HG03175 (cell line): ENCODE measurements around the gene RAD51B.
"Not testable (repeated sequence)": the region's sequence is repeated elsewhere in the genome, so short reads cannot be mapped to it uniquely, and the experiment has no call there.

ENCODE experiments used
- ATAC-seq: cut with Tn5 transposase; IDR thresholded peaks from one replicate; pipeline ENCODE4 v1.9.1; 2021; ENCODE audit warnings: mild to moderate bottlenecking, moderate library complexity; ENCODE audit not compliant: unreplicated experiment

Gene RAD51B

DNA sequence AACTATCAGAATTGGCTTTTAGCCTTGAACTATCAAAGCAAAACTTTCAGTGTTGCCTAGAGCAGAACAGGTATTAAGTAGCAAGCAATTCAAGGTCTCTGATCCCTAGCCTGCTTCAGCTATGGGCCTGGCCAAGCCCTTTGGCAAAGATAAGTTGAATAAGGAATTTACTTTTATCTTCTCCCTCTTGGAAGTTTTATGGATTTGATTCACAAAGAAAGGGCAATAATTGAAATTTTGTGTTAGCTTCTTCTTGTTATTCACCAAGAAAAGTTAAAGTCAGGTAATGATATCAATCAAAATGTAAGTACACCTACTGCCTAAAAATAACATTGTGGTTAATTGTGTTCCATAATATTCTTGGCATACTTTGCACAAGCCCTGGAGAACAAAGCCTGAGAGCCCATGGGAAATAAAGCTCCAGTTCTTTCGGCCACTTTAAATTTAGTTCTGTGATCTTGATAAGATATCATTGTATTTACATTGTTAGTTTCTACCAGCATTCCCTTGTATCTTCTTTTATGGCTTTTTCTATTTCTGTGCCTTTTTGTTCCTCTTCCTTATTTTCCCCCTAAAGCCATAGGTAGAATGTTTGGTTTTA lies 158.0 kb downstream of the RAD51B start:
- ATAC-seq = no peak

DNA sequence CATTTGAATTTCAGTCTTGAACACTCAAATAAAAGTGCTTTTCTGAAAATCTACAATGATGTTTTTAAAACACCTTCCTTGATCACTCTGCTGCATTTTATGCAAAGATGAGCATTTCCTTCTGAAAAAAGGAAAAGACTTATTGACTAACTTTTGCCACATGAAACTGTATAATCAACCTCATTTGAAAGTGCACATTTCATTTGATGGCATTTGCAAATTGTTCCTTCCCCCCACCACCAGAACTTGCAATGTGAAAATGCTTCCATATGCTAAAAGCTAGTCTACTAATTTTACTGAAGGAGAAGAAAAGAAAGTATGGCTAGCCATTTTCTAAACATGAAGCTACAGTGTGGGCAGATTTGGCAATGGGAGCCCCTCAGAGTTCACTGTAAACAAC lies 159.2 kb downstream of the RAD51B start:
- no peak for ATAC-seq

DNA sequence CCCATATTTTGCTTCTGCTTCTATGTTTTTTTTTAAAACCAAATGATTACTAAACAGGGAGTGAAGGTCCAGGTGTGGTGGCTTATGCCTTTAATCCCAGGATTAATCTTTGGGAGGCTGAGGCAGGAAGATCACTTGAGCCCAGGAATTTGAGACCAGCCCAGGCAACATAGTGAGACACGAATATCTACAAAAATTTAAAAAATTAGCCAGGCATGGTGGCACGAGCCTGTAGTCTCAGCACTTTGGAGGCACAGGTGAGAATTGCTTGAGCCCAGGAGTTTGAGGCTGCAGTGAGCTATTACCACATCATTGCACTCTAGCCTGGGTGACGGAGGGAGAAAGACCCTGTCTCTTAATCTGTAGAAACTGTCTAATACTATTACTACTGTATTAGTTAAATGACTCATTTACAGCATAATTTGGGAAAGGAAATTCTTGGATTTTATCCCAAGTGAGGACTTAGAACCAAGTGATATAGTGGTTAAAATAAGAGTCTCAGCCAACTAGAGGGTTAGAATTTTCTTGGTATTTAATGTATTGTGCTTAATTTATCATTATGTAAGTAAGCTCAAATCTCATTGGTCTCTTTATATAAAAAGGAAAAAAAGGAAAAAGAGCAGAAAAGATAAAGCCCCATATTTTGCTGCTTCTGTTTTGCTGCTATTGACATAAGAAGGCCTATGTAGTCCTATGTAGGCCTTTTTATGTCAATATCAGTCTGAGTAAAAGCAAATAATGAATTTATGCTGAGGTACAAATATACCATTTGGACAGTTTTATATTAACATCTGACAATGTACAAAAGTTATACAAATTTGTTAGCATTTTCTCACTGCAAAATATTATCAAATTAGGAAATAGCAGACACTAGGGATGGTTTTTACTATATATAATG lies 163.4 kb downstream of the RAD51B start:
- ATAC-seq = no peak

DNA sequence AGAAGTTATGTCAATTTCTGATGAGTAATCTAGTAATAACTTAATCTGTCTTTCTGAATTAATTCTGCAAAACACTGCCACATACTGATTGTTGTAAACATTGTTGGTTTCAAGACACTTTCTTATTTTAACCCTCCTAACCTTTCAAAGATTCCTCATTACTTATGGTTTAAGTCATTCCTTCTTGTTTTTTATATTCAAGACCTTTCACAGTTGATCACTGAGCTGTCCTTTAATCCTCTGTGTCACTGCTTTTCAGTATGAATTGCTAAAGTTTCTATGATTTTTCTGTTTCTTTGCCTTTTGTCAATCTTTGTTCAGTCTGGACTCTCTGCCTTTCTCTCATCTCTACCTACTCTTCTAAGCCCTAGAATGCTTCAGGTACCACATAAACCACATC lies 164.7 kb downstream of the RAD51B start:
- no peak for ATAC-seq

DNA sequence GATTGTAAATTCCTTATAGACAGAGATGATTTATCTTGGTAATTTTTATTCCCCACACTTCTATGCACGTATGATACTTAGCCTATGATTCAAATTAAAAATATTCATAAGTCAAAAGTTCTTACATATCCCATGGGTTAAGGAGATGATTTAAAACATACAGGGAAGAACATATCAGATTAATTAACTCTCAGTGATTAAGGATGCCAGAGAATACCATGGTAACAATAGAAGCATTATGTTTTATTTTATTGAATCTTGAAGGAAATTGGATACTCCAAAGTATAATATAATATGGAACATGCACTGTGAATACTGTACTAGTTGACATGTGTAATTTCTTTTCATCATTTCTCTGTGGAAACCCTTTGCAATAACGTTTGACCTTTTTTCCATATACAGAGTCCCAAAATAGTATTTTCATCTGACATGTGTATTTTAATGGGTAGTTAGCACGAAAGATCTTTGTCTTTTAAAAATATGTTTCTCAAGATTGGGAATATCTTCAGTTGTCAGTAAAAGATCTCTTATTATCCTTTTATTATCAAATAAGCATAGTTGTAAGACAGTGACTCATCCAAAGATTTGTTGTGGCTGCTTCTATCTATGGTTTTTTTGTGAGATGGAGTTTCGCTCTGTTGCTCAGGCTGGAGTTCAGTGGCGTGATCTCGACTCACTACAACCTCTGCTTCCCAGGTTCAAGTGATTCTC lies 166.7 kb downstream of the RAD51B start:
- ATAC-seq = no peak

DNA sequence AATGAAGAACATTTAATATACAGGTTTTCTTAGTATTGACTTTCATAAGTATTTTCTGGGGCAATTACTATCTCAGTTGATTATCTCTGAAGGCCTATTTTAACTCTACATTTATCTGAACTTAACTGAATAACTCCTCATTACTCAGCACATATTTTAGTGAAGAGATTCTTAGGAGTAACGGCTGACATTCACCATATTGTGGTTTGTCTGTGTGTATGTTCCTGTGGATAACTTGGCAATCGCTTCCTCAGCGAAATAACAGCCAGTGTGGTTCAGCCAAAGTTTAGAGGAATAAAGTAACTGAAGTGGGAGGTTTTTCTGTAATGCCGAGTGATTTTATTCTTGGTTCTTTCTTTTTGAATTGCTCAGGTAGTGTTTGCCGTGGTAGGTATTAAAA lies 168.0 kb downstream of the RAD51B start:
- no peak for ATAC-seq

DNA sequence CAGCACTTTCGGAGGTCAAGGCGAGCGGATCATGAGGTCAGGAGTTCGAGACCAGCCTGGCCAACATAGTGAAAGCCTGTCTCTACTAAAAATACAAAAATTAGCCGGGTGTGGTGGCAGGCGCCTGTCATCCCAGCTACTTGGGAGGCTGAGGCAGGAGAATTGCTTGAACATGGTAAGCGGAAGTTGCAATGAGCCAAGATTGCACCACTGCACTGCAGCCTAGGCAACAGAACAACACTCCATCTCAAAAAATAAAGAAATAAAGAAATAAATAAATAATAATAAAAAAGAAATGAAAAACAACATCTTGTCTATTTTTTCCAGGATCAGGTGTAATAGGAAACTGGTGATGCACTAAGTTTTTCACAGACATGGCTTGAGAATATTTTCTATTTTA lies 168.6 kb downstream of the RAD51B start:
- ATAC-seq = not testable (repeated sequence)

DNA sequence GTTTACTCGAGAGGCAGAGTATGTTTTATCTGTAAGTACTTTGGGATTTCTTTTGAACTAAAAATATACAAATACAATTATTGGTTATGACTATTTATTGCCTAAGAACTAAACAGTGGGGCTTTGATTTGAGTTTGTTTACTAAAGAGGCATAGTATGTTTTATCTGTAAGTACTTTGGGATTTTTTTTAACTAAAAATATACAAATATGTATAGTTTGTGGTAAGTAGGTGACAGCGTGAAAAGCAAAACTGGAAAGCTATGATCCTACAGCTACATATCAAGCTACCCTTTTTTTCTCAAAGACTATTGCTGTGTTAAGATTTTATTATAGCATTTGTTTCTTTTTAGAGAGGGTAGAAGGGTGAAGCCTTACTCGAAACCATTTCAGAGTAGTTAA lies 171.0 kb downstream of the RAD51B start:
- ATAC-seq = no peak

DNA sequence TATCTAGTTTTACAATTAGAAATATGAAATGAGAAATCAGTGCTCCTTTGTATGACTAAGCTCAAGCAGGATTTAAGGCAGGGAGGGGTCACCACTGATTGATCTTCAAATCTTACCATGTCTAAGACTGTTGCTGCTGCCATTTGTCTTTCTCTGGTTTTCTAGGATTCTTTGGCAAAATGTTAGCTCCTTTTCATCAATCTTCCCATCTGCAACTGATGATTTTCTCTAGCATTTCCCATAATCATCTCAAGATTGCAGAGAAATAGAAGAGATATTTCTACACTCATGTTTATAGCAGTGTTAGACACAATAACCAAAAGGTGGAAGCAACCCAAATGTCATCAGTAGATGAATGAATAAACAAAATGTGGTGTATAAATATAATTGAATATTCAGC lies 175.0 kb downstream of the RAD51B start:
- no peak for ATAC-seq

DNA sequence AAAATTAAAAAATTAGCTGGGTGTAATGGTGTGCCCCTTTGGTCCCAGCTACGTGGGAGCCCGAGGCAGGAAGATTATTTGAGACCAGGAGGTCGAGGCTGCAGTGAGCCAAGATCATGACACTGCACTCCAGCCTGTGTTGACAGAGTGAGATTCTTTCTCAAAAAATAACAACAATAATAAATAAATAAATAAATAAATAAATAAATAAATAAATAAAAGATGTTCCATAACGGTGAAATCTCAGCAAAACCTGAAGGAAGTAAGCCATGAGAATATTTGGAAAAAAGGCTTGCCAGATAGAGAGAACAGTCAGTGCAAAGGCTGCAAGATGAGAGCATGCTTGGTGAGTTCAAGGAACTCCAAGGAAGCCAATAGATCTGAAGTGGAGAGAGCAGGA lies 176.7 kb downstream of the RAD51B start:
- ATAC-seq = no peak

DNA sequence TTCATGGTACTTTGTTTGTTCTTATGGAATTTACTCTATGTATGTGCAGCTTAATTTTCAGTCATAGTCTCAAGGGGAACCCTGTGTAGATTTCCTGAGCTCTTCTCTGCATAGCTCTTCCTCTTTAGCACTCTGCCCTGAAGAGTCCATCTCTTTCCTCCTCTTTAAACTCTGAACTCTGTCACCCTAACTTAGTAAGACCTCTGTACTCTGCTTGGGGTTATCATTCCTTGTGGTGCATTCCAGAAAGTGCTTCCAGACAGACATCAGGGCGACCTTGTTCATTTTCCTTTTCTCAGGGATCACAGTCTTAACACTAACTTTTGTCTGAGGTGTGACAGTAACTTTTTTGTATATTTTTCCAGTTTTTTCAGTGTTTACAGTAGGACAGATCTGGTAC lies 179.3 kb downstream of the RAD51B start:
- no peak for ATAC-seq

DNA sequence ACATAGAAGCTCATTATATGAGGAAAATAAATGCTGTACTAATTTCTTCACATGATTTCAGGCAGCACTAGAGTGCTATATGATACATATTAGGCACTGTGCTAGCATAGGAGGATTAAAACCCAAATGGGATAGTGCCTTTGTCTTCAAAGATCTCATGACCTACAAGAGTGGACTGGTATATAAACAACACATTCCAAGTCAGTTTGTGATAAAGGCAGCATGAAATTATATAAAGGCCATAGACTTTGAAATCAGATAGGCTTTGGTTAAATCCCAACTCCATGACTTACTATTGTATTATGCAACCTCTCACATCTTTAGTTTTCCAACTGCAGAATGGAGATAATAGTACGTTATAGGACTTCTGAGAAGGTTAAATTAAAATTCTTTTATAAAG lies 179.7 kb downstream of the RAD51B start:
- no peak for ATAC-seq

DNA sequence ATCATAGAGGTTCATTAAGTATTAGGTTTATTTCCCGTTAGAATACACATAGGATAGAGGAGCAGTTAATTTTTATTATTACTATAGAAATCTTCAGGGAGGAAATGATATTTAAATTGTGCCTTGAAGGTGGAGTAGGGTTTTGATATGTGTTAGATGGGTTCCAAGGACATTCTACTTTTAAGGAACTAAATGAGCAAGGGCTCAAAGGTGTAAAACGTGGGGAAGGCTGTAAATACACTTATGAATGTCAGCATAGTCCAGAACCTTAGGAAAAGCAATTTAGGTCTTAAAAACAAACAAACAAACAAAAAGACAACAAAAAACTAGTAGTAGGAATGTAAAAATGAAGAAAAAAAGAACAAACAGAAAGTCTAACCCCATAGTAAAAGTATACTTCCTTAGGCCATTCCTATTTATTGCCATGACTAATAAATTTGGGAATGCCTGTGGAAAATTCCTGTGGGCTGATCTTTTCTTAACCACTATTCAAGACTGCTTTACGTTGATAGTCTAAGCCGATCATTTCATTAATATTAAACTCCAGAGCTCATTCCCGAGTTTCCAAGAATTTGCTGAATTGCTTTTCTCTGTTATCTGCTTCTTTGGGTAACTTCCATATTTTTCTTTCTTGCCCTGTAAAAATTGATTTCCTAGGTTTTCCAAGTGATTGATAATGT lies 180.3 kb downstream of the RAD51B start:
- no peak for ATAC-seq

DNA sequence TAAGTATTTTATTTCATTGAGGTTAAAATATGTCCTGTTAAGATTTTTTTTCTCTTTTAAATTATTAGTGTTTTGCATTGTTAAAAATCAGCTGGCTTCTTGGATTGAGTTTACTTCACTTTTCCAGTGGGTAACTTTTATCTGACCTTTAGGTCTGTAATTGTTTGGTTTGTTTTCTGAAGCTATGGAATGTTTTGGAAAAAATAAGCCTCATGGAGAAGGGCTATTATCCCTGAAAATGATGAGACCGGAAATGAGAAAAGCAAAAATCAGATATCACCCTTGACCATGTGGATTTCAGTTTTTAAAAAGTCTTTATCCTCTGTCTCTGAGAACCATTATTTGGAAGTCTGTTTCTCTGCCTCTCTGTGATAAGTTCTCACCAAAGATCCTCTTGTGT lies 180.9 kb downstream of the RAD51B start:
- no peak for ATAC-seq

DNA sequence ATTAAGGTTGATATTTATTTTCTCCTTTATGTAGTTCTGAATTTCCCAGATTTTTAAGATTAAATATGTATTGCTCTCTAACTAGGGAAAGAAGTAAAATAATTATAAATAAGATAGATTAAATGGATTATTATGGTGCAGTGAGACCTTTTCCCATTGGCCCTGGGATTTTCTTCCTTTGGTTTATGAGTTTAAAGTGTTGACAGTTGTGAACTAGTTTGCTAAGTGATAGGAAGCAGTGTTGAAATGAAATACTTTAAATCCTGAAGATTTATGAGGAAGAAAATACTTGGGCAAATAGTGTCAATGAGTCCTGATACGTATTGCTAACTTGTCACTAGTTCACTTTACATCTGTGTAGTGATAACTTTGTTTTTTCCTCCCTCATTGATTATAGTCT lies 188.9 kb downstream of the RAD51B start:
- no peak for ATAC-seq

DNA sequence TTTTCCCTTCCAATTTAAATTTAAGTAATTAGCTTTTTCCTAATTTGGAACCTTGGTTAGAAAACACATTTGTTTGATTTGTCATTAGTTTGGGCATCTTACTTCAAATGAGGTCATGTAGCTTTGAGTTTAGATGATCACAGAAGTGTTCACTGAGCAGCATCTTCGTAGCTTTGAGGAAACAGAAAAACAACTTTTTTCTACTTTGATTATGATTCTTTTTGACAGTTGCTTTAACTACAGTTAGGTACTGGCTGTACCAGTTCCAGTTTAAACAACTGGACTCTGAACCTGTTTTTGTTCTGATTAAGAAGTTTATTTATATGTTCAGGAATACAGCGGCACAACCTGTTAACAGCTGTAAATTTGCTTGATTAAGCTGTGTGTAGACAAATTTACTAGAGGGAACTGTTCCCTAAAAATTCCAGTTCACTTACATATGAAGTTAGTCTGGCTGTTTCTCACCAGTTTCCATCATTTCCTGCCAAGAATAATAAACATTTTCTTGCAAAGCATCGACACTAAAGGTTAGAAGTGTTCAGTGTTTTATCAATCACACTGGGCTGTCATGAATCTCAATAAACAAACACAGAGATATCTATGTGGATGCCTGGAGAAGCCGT lies 191.9 kb downstream of the RAD51B start:
- no peak for ATAC-seq

DNA sequence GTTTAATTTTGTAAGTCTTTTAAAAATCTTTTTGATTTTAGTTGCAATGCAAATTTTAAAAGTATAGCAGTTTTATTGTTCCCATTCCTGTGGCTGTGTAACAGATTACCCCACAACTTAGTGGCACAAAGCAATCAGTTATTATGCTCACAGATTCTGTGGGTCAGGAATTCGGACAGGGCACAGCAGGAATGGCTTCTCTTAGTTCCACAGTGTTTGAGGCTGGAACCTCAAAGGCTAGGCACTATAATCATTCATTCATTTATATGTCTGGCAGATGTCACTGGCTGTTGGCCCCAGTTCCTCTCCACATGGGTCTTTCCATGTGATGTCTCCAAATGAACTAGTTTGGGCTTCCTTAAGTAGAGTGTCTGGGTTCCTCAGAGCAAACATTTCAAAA lies 193.3 kb downstream of the RAD51B start:
- no peak for ATAC-seq

DNA sequence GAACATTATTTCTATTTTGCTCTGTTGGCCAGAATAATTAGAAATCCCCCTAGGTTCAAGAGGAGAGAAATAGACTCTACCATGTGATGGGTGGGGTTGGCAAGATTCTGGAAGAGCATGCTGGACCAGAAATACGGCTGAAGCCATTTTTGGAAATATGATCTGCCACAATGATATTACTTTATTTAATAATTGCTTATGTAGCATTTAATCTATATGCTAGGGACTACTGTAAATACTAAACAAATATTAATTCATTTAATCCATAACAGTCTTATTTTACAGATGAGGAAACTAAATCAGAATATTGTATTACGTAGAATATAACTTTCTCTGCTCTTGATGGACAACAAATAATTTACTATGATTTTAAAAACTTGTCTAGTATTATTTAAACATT lies 193.7 kb downstream of the RAD51B start:
- ATAC-seq = no peak

DNA sequence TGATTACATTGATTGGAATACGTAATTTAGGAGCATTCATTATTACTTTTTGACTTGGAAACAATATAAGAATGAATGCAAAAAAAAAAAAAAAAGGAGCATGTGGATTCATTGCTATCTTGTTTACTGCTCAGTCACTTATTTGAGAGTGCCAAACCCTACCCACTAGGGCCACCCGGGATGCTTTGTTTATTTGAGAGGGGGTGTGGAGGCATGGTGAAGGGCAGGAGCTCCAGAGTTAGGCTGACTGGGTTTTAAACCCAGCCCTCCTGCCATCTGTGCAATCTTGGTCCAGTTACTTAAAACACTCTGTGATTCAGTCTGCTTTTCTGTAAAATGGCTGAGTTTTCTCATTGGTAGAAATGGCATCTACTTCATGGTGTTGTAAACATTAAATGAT lies 195.2 kb downstream of the RAD51B start:
- no peak for ATAC-seq

DNA sequence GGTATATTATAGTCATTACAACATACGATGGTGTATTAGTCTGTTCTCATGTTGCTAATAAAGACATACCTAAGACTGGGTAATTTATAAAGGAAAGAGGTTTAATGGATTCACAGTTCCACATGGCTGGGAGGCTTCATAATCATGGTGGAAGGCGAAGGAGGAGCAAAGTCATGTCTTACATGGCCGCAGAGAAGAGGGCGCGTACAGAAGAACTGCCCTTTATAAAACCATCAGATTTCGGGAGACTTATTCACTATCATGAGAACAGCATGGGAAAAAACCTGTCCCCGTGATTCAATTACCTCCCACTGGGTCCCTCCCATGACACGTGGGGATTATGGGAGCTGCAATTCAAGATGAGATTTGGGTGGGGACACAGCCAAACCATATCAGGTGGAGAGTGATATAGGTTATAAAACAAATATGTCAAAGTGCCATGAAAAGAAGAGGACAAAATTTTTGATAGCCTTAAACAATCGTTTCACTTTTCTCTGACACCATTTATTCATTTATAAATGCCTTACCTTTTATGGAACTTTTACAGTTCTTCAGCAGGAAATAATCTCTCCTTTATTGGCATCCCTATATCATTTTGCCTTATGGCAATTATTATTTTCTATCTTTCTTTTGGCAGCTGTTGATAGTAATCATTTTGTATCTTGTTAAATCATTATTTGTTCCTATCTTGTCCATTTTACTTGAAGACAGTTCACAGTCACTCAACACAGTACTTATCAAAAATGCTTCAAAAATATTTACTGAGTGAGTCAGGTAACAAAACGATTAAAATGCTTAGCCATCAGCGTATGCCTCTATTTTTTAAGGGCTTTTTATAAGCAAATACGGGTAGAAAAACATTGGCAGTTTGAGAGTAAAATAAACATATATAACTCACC lies 196.0 kb downstream of the RAD51B start:
- ATAC-seq = no peak
